T-helper 2 cell treated with Interferon-gamma antibody and Interleukin-4, amounts not matched to agents 5 μg/mL and 100 μg/mL, for 36 hours (primary cell): ENCODE measurements around the gene DNM1.
"Not testable (repeated sequence)": the region's sequence is repeated elsewhere in the genome, so short reads cannot be mapped to it uniquely, and the experiment has no call there.

Source experiments
- DNase-seq: peaks from one replicate; pipeline ENCODE4 v3.0.0; 2021; ENCODE audit warnings: low spot score
- H3K27ac Mint-ChIP-seq: one replicate; pipeline ENCODE4 v1.8.0; 2021; ENCODE audit warnings: mild to moderate bottlenecking, mixed read lengths
- H3K27me3 Mint-ChIP-seq: one replicate; pipeline ENCODE4 v1.8.0; 2021; ENCODE audit warnings: low read depth, mixed read lengths
- H3K36me3 Mint-ChIP-seq: one replicate; pipeline ENCODE4 v1.8.0; 2021; ENCODE audit warnings: low read depth, mixed read lengths
- H3K4me1 Mint-ChIP-seq: one replicate; pipeline ENCODE4 v1.8.0; 2021; ENCODE audit warnings: low read depth, mixed read lengths
- H3K4me3 Mint-ChIP-seq: one replicate; pipeline ENCODE4 v1.8.0; 2022; ENCODE audit warnings: mild to moderate bottlenecking, moderate library complexity, mixed read lengths
- H3K9me3 Mint-ChIP-seq: one replicate; pipeline ENCODE4 v1.8.0; 2021; ENCODE audit warnings: mixed read lengths

DNM1 gene

DNA sequence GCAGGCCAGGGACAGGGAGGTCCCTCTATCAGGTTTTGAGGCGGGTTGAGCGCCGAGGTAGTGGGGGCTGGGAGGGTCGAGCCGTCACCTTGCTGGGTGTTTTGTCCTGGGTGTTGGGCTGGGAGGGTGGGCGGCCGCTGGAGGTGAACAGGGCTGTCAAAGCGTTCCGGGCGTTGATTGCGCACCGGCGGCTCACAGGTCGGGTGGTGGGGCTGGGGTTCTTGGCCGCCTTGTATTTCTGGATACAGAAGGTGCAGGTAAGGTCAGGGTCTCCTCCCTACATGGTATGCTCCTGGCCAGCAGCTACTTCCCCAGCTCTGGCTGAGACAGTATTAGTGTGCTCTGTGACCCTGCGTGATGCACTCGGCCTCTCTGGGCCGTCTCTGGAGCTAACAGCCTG is 37.0 kb upstream of the DNM1 start:
- Mint-ChIP-seq H3K4me1 (peaks cover 2% of the 10 kb centered on the region), H3K36me3 (peaks cover 30% of the 10 kb centered on the region), H3K27me3 (no peaks in the 10 kb centered on the region), H3K4me3 (no peak overlapping the region), H3K27ac (no peak overlapping the region), H3K9me3 (no peaks in the 10 kb centered on the region)
- no peak for DNase-seq

DNA sequence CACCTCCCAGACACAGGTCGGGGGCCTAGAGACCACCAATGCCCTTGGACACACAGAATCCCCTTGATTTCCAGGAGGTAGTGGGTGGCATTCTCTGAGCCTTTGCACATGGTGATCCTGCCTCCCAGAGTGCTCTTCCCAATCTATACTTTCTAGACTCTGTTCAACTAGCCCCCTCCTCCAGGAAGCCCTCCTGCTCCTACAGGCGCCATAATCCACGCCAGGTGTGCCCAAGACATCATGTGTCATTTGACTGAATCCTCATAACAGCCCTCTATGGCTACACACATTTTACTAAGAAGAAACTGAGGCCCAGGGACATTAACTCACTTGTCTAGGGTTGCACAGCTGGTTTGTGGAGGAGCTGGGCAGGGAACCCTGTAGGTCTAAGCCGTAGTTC is 36.0 kb upstream of the DNM1 start:
- no peaks in the 10 kb centered on the region for H3K9me3 Mint-ChIP-seq
- peaks cover 27% of the 10 kb centered on the region for H3K36me3 Mint-ChIP-seq
- H3K4me1 Mint-ChIP-seq = no peaks in the 10 kb centered on the region
- no peak overlapping the region for H3K4me3 Mint-ChIP-seq
- DNase-seq = no peak
- H3K27me3 Mint-ChIP-seq = no peaks in the 10 kb centered on the region
- no peak overlapping the region for H3K27ac Mint-ChIP-seq

DNA sequence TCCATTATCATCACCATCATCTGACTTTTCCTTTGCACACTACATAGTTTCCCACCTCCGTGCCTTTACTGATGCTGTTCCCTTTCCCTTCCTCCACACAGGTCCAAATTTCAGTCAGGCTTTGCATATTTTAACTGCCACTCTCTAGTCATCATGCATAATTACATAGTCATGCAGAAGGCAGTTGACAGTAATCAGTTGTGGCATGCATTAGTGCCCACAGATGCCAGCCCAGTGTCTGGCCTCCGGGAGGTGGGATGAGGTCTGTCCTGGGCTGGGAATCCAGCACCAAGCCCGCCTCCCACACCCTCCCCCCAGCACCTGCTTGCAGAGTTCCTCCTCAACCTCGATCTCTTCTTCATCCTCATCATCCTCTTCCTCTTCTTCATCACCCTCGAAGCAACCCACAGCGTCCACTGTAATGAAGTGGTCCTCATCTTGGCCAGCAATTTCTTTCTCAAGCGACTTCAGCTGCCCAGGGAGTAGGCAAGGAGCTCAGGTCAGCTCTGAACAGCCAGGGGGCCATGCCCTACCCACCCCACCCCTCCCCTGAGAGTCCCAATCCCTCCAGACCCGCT is 34.4 kb upstream of the DNM1 start:
- Mint-ChIP-seq H3K27ac (no peak overlapping the region), H3K36me3 (peaks cover 20% of the 10 kb centered on the region), H3K4me3 (no peak overlapping the region), H3K4me1 (no peaks in the 10 kb centered on the region), H3K9me3 (no peaks in the 10 kb centered on the region), H3K27me3 (no peaks in the 10 kb centered on the region)
- no peak for DNase-seq

DNA sequence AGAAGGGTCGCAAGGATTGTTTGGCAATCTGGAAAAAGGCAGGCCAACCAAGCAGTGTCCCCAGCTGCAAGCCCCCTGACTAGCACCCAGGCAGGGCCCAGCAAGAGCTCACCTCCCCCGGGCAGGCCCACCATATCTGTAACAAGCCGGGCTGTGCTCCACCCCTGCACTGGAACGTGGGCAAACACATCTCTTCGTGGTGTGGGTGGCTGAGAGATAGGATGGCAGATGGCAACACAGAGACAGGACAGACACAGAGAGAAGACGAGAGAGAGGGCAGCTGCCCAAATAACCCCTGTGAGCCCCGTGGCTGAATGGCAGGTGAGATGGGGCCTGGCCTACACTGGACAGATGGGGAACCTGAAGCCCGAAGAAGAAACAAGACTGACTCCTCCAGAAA is 33.7 kb upstream of the DNM1 start:
- no peaks in the 10 kb centered on the region for H3K9me3 Mint-ChIP-seq
- no peaks in the 10 kb centered on the region for H3K27me3 Mint-ChIP-seq
- no peak overlapping the region for H3K4me3 Mint-ChIP-seq
- DNase-seq = no peak
- no peak overlapping the region for H3K27ac Mint-ChIP-seq
- H3K36me3 Mint-ChIP-seq = peaks cover 20% of the 10 kb centered on the region
- no peaks in the 10 kb centered on the region for H3K4me1 Mint-ChIP-seq

DNA sequence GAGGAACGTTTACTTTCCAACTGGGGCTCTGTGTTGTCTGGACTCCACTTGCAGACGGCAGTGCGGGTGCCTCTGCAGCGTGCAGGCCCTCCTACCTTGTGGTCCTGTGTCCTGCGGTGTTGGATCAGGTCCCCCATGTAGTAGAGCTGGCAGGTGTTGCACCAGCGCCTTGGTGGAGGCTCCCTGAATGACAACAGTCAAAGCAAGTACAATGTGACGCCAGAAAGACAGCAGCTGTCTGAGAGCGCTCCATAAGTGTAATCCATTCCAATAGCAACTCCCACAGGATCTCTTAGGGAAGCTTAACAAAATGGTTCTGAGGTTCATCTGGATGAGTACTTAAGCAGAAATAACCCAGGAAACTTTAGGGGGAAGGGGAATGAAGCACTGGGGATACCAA is 33.3 kb upstream of the DNM1 start:
- Mint-ChIP-seq H3K4me3 (no peak overlapping the region), H3K36me3 (peaks cover 22% of the 10 kb centered on the region), H3K9me3 (no peaks in the 10 kb centered on the region), H3K4me1 (no peaks in the 10 kb centered on the region), H3K27ac (no peak overlapping the region), H3K27me3 (no peaks in the 10 kb centered on the region)
- no peak for DNase-seq

DNA sequence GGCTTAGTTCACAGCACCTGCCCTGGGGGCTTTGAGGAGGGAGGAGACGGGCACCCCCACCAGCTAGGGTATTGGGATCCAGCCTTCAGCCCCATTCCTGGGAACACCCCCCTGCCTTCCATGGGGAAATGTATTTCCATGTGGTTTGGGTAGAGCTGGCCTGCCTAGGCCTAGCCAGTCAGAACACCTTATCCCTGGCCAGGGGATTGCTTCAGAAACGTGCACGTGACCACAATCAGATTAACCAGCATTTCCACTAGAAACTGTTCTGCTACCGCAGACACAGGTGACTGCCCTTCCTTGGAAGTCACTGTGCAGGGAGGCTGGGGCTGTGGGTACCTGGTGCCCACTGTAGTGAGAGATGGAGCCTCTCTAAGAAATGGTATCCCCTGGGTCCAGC is 29.1 kb upstream of the DNM1 start:
- no peaks in the 10 kb centered on the region for H3K27me3 Mint-ChIP-seq
- no peak overlapping the region for H3K4me3 Mint-ChIP-seq
- no peak for DNase-seq
- H3K36me3 Mint-ChIP-seq = peaks cover 27% of the 10 kb centered on the region
- H3K9me3 Mint-ChIP-seq = peaks cover 4% of the 10 kb centered on the region
- no peaks in the 10 kb centered on the region for H3K4me1 Mint-ChIP-seq
- no peak overlapping the region for H3K27ac Mint-ChIP-seq

DNA sequence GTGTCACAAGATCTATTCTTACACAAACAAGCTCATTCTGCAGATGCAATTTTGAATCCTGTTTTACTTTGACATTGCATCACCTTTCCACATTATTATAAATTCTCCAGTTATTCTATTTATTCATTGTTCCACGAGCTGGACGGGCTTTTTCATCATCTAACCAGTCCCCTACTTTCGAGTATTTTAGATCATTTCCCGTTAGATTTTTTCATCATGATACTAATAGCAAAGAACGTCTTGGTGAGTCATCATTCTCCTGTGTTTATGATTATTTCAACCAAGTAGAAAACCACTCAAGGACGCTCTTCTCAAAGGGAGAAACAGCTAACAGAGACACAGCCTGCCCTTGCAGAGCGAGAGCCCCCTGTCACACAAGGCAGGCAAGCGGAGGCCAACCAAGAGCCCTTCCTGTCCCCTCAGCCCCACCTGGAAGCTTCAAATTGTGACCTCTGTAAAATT is 28.0 kb upstream of the DNM1 start:
- Mint-ChIP-seq H3K9me3 (peaks cover 4% of the 10 kb centered on the region), H3K4me3 (no peak overlapping the region), H3K4me1 (no peaks in the 10 kb centered on the region), H3K36me3 (peaks cover 35% of the 10 kb centered on the region), H3K27me3 (no peaks in the 10 kb centered on the region), H3K27ac (no peak overlapping the region)
- DNase-seq = no peak

DNA sequence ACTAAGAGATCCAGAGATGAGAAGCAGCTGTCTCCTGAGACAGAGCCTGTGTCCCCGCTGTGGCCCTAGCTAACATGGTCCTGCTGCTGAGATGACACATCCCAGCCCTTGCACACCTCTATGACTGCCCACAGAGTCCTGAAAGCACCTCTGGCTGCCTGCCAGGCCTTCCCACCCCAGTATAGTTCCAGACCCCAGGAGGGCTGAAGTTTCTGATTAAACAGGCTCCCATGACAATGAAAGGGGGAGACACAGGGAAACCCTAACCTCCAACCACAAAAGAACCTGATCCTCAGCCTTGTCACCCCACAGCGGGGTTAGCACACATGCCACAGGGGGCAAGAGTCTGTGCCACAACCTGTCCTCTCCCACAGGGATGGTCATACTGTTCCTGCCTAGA is 27.5 kb upstream of the DNM1 start:
- Mint-ChIP-seq H3K27me3 (no peaks in the 10 kb centered on the region), H3K4me1 (no peaks in the 10 kb centered on the region), H3K4me3 (no peak overlapping the region), H3K9me3 (peaks cover 4% of the 10 kb centered on the region), H3K27ac (no peak overlapping the region), H3K36me3 (peaks cover 41% of the 10 kb centered on the region)
- no peak for DNase-seq

DNA sequence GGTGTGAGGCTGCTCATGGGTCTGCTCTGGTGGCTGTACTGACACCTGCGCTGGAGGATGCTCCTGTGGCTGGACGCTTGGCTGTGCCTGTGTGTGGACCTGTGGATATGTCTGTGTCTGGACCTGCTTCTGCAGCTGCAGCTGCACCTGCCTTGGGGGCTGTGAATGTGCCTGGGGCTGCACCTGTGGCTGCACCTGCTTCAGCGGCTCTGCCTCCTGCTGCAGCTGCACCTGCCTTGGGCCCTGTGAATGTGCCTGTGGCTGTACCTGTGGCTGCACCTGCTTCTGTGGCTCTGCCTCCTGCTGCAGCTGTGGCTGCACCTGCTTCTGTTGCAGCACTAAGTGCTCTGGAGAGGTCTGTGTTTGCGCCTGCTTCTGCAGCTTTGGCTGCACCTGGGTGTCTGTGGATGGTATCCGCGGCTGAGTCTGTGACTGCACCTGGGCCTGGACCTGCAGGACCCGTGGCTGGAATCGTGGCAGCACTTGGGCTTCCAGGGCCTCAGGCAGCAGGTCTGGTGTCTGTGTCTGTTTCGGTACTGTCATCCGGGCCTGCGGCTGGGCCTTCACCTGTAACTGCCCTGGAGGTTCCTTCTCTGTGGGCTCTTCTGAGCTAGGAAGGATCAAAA is 24.3 kb upstream of the DNM1 start:
- Mint-ChIP-seq H3K9me3 (peaks cover 4% of the 10 kb centered on the region), H3K27me3 (no peaks in the 10 kb centered on the region), H3K4me3 (no peak overlapping the region), H3K36me3 (peaks cover 58% of the 10 kb centered on the region), H3K27ac (no peak overlapping the region), H3K4me1 (peaks cover 2% of the 10 kb centered on the region)
- DNase-seq = no peak

DNA sequence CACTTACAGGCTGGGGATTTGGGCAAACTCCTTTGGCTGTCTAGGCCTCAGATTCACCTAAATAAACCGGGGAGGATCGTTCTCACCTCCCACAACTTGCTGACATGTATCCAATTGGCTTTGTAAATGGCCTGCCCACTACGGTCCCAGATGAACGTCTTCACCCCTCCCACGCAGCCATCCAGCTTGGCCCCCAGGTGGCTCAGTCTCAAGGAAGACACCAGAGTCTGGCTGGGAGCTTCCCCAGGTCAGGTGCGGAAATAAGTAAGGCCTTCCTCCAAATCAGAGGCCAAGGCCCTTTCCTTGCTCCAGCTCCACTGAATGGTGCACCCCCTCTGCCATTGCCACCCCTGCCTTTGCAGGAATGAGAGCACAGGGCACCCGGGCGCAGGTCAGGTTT is 23.2 kb upstream of the DNM1 start:
- peaks cover 2% of the 10 kb centered on the region for H3K4me1 Mint-ChIP-seq
- H3K27ac Mint-ChIP-seq = no peak overlapping the region
- H3K36me3 Mint-ChIP-seq = peaks cover 57% of the 10 kb centered on the region
- DNase-seq = no peak
- H3K27me3 Mint-ChIP-seq = no peaks in the 10 kb centered on the region
- peaks cover 4% of the 10 kb centered on the region for H3K9me3 Mint-ChIP-seq
- no peak overlapping the region for H3K4me3 Mint-ChIP-seq

DNA sequence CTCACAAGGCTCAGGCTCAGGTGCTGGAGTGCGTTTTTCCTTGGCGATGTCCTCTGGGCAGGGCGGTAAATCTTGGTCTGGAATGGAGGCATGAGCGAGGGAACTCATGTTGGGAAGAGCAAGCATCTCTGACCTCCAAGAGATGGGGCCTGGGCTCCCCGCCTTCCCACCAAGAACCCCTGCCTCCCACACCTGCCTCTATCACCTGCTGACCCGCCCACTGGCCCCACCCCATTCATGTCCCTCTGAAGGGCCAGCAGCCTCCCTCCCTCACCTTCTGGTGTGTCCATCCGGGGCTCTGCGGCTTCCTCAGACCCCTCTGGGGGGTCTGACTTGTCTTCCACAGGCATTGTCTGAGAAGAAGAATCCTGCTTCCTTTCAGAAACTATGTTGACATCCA is 22.7 kb upstream of the DNM1 start:
- no peaks in the 10 kb centered on the region for H3K27me3 Mint-ChIP-seq
- peaks cover 4% of the 10 kb centered on the region for H3K9me3 Mint-ChIP-seq
- no peak overlapping the region for H3K27ac Mint-ChIP-seq
- H3K4me1 Mint-ChIP-seq = peaks cover 2% of the 10 kb centered on the region
- no peak overlapping the region for H3K4me3 Mint-ChIP-seq
- no peak for DNase-seq
- H3K36me3 Mint-ChIP-seq = peaks cover 56% of the 10 kb centered on the region

DNA sequence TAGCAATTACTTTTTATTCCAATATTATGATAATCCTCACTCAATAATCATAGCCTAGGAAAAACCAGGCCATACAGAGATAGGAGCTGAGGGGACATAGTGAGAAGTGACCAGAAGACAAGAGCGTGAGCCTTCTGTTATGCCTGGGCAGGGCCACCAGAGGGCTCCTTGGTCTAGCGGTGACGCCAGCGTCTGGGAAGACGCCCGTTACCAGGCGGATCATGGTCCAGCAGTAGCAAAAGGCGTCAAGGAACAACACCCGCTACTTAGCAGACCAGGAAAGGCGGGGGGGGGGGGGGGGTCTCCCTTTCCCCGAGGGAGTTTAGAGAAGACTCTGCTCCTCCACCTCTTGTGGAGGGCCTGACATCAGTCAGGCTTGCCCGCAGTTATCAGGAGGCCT is 21.7 kb upstream of the DNM1 start:
- peaks cover 58% of the 10 kb centered on the region for H3K36me3 Mint-ChIP-seq
- H3K27ac Mint-ChIP-seq, H3K27me3 Mint-ChIP-seq, H3K9me3 Mint-ChIP-seq, H3K4me3 Mint-ChIP-seq, H3K4me1 Mint-ChIP-seq, DNase-seq: not testable (repeated sequence)

DNA sequence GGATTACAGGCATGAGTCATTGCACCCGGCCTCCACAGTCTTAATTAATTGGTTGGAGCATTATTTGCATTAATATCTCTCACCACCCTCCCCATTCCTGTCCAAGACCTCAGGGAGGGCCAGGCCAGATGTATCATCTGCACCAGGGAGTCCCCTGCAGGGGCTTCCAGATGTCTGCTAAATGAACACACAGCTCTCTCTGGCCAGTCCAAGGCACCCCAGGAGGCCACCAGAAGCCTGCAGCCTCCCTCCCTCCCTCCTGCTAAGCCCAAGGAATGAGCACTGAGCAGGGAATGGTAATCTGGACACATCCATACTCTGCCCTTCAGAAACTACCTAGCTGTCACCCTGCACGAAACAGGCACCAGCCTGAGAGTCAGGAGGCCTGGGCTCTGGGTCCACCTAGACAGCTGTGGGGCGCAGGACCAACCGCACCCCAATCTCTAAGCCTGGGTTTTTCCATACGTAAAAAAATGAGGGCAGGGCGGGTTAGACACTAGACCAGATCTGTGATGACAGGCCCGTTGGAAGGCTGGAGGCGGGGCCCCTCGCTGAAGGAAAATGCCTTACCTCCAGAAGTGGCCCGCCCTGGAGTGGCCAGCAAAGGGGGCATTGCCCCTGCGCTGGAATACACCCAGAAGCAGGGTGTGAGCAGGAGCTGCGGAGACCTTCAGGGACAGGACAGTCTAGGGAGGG is 20.1 kb upstream of the DNM1 start:
- peaks cover 3% of the 10 kb centered on the region for H3K4me1 Mint-ChIP-seq
- no peak overlapping the region for H3K4me3 Mint-ChIP-seq
- H3K36me3 Mint-ChIP-seq = peaks cover 60% of the 10 kb centered on the region
- H3K27me3 Mint-ChIP-seq = no peaks in the 10 kb centered on the region
- peaks cover 4% of the 10 kb centered on the region for H3K9me3 Mint-ChIP-seq
- no peak overlapping the region for H3K27ac Mint-ChIP-seq
- no peak for DNase-seq

DNA sequence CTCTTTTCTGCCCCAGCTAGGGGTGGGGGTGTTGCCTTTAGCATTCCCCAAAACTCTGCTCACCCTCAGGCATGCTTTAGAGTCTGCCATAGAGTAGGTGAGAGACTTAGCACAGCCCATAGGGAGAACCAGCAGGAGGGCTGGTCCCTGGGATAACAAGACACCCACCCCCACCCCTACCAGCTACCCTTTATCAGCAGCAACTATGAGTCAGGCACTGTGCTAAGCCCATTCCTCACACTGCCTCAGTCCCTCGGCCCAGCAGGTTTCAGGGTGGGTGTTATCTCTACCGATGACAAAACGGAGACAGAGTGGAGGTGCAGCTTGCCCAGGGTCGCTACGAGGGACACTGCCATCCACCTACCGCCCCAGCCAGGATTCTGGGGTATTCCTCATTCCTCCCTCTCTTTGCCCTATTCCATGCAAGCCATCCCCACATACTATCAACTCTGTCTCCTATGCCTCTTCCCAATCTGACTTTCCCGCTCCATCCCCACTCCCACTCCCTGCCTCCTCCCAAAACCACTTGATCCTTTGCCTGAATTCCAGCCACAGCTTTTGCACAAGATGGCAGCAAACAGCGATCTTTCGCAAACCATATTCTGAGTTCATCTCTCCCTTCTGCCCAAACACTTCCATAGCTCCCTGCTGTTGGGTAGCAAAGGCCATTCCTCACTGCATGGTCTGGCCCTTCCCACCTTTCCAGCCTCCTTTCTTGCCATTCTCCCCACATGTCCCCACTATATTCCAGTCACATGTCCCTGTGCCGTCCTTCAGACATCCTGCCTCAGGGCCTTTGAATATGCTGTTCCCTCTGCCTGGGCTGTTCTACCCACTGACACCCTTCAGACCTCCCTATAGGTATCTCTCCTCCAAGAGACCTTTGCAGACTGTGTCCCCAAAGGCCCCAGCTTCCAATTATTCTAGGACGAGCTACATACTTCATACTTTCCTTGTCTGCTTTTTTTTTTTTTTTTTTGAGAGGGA is 16.9 kb upstream of the DNM1 start:
- no peaks in the 10 kb centered on the region for H3K27me3 Mint-ChIP-seq
- peaks cover 16% of the 10 kb centered on the region for H3K4me1 Mint-ChIP-seq
- H3K36me3 Mint-ChIP-seq = peaks cover 47% of the 10 kb centered on the region
- DNase-seq = no peak
- no peak overlapping the region for H3K4me3 Mint-ChIP-seq
- no peaks in the 10 kb centered on the region for H3K9me3 Mint-ChIP-seq
- H3K27ac Mint-ChIP-seq = no peak overlapping the region
